ACC112 (cell line): ENCODE measurements around the gene ZKSCAN1.

Experiments used
- H2AFZ ChIP-seq: fragments of 200-600 bp; sonication (generic); one replicate; pipeline ENCODE4 v1.6.0; 2017; ENCODE audit warnings: antibody characterized with exemption, low read length; ENCODE audit not compliant: unreplicated experiment
- H3K27ac ChIP-seq: fragments of 200-600 bp; sonication (generic); 2 replicates; pipeline ENCODE4 v1.5.1; 2014; ENCODE audit warnings: low read depth, mild to moderate bottlenecking, antibody characterized with exemption, low read length, moderate library complexity
- H3K27me3 ChIP-seq: fragments of 200-600 bp; sonication (generic); 2 replicates; pipeline ENCODE4 v1.6.1; 2014; ENCODE audit warnings: mild to moderate bottlenecking, antibody characterized with exemption, low read length, moderate library complexity, mixed read lengths; ENCODE audit not compliant: insufficient read depth
- H3K36me3 ChIP-seq: fragments of 200-600 bp; sonication (generic); 2 replicates; pipeline ENCODE4 v1.6.1; 2016; ENCODE audit warnings: mild to moderate bottlenecking, antibody characterized with exemption, low read length, moderate library complexity, mixed read lengths; ENCODE audit not compliant: insufficient read depth
- H3K4me1 ChIP-seq: fragments of 200-600 bp; sonication (generic); one replicate; pipeline ENCODE4 v1.6.1; 2016; ENCODE audit warnings: low read length, mixed read lengths; ENCODE audit not compliant: insufficient read depth, unreplicated experiment, control insufficient read depth
- H3K4me3 ChIP-seq: fragments of 200-600 bp; sonication (generic); 2 replicates; pipeline ENCODE4 v1.5.1; 2014; ENCODE audit warnings: mild to moderate bottlenecking, low read depth, low read length
- H3K79me2 ChIP-seq: fragments of 200-600 bp; sonication (generic); one replicate; pipeline ENCODE4 v1.6.0; 2016; ENCODE audit warnings: low read length; ENCODE audit not compliant: control insufficient read depth, unreplicated experiment, insufficient read depth

ZKSCAN1 gene

DNA sequence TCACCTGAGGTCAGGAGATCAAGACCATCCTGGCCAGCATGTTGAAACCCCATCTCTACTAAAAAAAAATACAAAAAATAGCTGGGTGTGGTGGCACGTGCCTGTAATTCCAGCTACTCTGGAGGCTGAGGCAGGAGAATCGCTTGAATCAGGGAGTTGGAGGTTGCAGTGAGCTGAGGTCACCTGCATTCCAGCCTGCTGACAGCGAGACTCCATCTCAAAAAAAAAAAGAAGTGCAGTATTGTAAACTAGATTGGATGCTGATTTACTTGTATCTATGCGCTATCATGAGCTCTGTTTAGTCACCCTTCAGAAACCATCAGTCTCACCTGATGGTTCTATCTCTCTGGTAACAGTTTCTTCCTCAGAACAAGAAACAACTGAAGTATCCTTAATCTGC is 48.0 kb downstream of the ZKSCAN1 start:
- H2AFZ ChIP-seq = no peak overlapping the region
- no peak overlapping the region for H3K27ac ChIP-seq
- H3K79me2 ChIP-seq = no peaks in the 10 kb centered on the region
- H3K27me3 ChIP-seq = no peaks in the 10 kb centered on the region
- H3K4me1 ChIP-seq = peaks cover 8% of the 10 kb centered on the region
- peaks cover 49% of the 10 kb centered on the region for H3K36me3 ChIP-seq
- H3K4me3 ChIP-seq = no peak overlapping the region

DNA sequence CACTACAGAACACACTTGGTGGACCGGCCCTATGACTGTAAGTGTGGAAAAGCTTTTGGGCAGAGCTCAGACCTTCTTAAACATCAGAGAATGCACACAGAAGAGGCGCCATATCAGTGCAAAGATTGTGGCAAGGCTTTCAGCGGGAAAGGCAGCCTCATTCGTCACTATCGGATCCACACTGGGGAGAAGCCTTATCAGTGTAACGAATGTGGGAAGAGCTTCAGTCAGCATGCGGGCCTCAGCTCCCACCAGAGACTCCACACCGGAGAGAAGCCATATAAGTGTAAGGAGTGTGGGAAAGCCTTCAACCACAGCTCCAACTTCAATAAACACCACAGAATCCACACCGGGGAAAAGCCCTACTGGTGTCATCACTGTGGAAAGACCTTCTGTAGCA is 48.8 kb downstream of the ZKSCAN1 start:
- Histone ChIP-seq H3K36me3 (peaks cover 46% of the 10 kb centered on the region), H3K4me1 (peaks cover 8% of the 10 kb centered on the region), H3K27me3 (no peaks in the 10 kb centered on the region), H2AFZ (no peak overlapping the region), H3K27ac (no peak overlapping the region), H3K4me3 (no peak overlapping the region), H3K79me2 (no peaks in the 10 kb centered on the region)

DNA sequence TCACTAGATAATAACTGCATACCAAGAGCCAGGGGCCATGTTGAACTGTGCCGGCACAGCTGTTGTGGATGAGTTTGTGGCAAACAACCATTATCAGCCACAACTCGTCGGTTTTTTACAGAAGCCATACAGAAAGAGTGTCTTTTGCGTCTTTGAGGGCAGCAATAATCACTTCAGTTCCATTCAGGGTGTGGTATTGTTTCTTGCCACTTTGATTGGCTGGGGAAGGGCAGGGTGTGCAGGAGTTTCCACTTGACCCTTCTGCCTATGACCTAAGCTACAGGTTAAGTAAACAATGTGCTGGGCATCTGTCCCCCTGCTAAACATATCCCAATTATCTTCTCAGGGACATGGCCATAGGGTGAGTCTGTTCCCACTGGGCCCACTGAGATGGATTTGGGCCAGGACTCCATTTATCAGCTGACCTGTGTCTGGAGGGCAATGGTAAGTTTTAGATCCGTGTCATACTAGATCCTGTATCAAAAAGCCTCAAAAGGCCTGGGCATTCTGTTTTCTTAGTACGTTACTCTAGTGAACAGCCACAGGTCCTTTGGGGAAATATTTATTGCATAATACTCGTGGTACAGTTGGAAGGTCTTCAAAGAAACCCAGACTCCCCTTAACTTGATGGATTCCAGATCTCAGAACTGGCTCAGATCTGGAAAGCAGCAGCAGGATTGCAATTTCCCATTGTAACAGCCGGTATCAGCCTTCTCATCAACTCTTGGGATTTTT is 50.2 kb downstream of the ZKSCAN1 start:
- no peak overlapping the region for H3K4me3 ChIP-seq
- H3K79me2 ChIP-seq = no peaks in the 10 kb centered on the region
- no peak overlapping the region for H2AFZ ChIP-seq
- H3K27ac ChIP-seq = peak overlapping the region; percentile 64
- H3K4me1 ChIP-seq = peaks cover 8% of the 10 kb centered on the region
- H3K36me3 ChIP-seq = peaks cover 54% of the 10 kb centered on the region
- H3K27me3 ChIP-seq = no peaks in the 10 kb centered on the region

DNA sequence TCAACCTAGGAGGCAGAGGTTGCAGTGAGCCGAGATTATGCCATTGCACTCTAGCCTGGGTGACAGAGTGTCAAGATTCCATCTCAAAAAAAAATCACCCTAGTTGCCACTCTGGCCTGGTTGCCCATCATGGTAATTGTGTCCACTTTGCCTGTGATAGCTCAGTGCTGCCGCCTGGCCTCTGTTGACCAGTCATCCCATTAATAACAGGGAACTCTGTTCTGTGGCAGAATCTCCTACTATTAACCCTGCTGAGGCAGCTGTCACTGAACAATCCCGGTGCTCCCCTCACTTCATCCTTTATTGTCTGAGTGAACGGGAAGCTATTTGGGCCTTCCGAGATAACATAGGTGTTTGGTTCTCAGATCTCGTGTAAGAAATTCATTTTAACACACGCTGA is 51.6 kb downstream of the ZKSCAN1 start:
- no peak overlapping the region for H3K27ac ChIP-seq
- H3K79me2 ChIP-seq = no peaks in the 10 kb centered on the region
- H3K36me3 ChIP-seq = peaks cover 59% of the 10 kb centered on the region

DNA sequence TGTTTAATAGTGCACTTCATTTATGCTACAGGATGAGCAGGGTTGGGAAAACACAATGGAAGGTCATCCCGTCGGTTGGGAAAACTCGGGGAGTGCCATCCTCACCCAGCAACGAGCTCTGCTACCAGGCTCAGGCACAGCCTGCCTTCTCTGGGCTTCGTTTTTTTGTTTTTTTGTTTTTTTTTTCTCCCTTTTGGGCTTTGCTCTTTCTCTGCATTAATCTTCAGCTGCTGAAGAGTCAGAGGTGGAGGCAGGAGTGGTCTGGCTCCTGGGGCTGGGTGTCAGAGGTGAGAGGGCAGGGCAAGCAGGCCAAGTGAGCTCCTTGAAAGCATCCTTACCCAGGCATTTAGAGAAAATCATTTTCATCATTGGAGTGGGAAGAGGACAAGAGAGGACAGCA is 54.6 kb downstream of the ZKSCAN1 start:
- Histone ChIP-seq H2AFZ (no peak overlapping the region), H3K27me3 (no peaks in the 10 kb centered on the region), H3K36me3 (peaks cover 72% of the 10 kb centered on the region), H3K4me3 (no peak overlapping the region), H3K4me1 (peaks cover 8% of the 10 kb centered on the region), H3K27ac (no peak overlapping the region), H3K79me2 (no peaks in the 10 kb centered on the region)

More for the DNA sequence above, 51.6 kb downstream of the ZKSCAN1 start:
- Histone ChIP-seq H3K4me3 (no peak overlapping the region), H3K27me3 (no peaks in the 10 kb centered on the region), H2AFZ (no peak overlapping the region), H3K4me1 (peaks cover 8% of the 10 kb centered on the region)

DNA sequence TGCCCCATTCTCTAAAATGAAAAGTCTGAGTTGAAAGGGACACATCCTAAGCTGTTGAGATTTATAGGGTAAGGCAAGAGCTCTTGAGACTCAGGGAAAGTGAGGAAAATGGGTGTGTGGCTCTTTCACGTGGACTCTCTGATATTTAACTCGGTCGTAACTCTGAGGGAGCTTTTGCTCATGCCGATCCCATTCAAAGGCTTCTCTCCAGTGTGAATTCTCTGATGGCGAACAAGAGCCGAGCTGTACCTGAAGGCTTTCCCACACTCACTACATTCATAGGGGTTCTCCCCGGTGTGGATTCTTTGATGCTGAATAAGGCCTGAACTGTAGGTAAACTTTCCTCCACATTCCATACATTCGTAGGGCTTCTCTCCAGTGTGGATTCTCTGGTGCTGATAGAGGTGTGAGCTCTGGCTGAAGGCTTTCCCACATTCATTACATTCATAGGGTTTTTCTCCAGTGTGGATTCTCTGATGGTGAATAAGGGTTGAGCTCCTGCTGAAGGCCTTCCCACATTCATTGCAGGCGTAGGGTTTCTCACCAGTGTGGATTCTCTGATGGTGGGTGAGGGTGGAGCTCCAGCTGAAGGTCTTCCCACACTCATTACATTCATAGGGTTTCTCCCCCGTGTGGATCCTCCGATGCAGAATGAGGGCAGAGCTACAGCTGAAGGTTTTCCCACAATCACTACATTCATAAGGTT is 55.8 kb downstream of the ZKSCAN1 start:
- Histone ChIP-seq H3K79me2 (no peaks in the 10 kb centered on the region), H3K27me3 (no peaks in the 10 kb centered on the region), H3K4me1 (no peaks in the 10 kb centered on the region), H3K36me3 (peaks cover 84% of the 10 kb centered on the region), H2AFZ (no peak overlapping the region), H3K27ac (no peak overlapping the region), H3K4me3 (peak overlapping the region; percentile 16; the same call in 1 of the 2 replicates)

DNA sequence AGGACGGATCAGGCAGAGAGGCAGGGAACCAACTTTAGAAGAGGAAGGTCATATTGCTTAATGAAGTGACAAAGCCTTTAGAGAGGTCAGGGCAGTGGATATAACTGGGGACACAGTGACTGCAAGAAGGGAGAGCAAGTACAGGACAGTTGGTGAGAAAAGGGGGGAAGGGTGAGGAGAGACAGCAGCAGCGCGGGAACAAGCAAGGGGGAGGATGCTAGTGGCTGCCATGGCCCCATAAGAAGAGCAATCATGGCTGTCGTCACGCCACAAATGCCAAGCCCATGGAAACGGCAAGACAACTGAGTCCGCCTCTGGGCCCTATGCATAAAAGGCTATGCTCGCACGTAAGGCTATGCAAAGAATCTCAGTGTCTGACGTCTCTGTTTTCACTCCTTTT is 57.1 kb downstream of the ZKSCAN1 start:
- H3K36me3 ChIP-seq = peaks cover 94% of the 10 kb centered on the region
- H3K79me2 ChIP-seq = peaks cover 9% of the 10 kb centered on the region
- no peak overlapping the region for H2AFZ ChIP-seq
- no peaks in the 10 kb centered on the region for H3K4me1 ChIP-seq
- H3K27me3 ChIP-seq = no peaks in the 10 kb centered on the region
- H3K27ac ChIP-seq = no peak overlapping the region
- no peak overlapping the region for H3K4me3 ChIP-seq

DNA sequence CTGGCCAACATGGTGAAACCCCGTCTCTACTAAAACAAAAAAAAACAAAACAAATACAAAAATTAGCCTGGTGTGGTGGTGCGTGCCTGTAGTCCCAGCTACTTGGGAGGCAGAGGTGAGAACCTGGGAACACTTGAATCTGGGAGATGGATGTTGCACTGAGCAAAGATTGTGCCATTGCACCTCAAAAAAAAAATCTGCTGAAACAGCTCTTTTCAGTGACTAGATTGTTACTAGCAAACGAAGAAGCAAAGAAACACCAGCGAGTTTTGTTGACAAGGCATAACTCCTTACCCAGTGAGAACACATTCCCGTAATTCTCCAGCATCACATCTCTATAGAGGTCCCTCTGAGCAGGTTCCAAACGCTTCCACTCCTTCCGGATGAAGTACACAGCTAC is 59.4 kb downstream of the ZKSCAN1 start:
- no peak overlapping the region for H2AFZ ChIP-seq
- H3K4me1 ChIP-seq = no peaks in the 10 kb centered on the region
- H3K36me3 ChIP-seq = peaks cover 81% of the 10 kb centered on the region
- no peak overlapping the region for H3K27ac ChIP-seq
- H3K4me3 ChIP-seq = no peak overlapping the region
- peaks cover 30% of the 10 kb centered on the region for H3K79me2 ChIP-seq
- no peaks in the 10 kb centered on the region for H3K27me3 ChIP-seq

DNA sequence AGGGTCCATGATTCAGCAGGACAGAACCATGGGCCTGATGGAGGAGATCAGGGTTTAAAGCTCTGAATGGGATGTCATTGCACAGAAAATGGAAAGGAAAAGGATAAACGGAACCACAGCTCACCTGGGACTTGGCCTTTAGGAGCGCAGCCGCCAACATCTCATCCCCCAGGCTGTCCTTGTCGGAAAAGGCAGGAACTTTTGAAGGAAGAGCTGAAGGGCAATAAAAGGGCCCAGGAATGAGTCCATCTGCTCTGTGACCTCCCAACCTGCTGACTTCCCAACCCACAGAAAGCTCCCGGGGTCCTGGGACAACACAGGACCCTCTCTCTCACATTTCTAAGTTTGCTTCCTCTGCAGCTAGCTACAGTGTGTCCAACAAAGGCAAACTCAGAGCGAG is 60.0 kb downstream of the ZKSCAN1 start:
- H2AFZ ChIP-seq = no peak overlapping the region
- no peak overlapping the region for H3K27ac ChIP-seq
- no peaks in the 10 kb centered on the region for H3K27me3 ChIP-seq
- H3K36me3 ChIP-seq = peaks cover 75% of the 10 kb centered on the region
- no peak overlapping the region for H3K4me3 ChIP-seq
- H3K4me1 ChIP-seq = peaks cover 4% of the 10 kb centered on the region
- H3K79me2 ChIP-seq = peaks cover 36% of the 10 kb centered on the region

DNA sequence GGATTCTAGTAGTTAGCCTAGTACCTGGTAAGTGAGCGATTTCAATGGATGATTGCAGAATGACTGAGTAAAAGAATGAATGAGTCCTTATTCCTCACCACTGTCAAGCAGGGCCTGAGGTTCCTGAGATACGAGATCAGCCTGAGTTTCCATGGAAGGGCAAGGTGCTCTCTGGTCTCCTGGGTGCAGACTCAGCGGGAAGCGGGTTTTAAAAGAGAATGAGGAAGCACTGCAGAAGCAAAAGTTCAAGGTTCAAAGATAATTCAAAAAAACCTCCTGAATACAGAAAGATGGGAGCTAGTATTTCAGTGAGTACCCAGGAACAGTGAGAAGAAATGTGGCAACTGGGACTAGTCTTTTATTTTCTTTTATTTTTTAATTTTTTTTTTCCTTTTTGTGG is 61.8 kb downstream of the ZKSCAN1 start:
- H3K4me1 ChIP-seq = peaks cover 4% of the 10 kb centered on the region
- H3K36me3 ChIP-seq = peaks cover 57% of the 10 kb centered on the region
- H3K27ac ChIP-seq = no peak overlapping the region

DNA sequence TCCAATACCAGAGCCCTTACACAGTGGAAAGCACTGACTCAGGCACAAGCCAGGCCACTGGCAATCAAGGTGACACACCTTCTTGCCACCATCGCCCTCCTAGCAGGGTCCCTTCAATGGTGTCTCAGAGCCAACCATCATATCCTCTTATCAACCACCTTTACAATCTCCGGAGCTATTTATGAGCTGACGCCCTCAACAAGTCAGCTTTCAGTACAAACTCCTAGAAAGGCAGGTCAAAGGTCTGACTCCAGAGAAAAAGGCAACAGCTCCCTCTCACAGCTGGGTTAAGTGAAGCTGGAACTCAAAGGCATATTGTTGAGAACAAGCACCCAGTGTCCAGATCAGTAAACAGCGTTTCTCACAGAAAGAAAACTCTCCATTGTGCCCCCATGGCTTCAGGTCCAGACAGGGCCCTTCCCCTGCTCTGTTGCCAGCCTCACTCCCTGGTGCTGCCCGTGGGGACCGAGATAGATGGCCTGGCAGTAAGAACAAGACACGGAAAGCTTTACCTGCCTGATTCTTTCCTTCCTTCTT is 63.7 kb downstream of the ZKSCAN1 start:
- Histone ChIP-seq H3K27me3 (no peaks in the 10 kb centered on the region), H2AFZ (no peak overlapping the region), H3K4me3 (no peak overlapping the region), H3K36me3 (peaks cover 38% of the 10 kb centered on the region), H3K79me2 (peaks cover 47% of the 10 kb centered on the region), H3K4me1 (peaks cover 4% of the 10 kb centered on the region), H3K27ac (no peak overlapping the region)

More for the DNA sequence above, 61.8 kb downstream of the ZKSCAN1 start:
- H2AFZ ChIP-seq = no peak overlapping the region
- H3K4me3 ChIP-seq = no peak overlapping the region
- peaks cover 47% of the 10 kb centered on the region for H3K79me2 ChIP-seq
- H3K27me3 ChIP-seq = no peaks in the 10 kb centered on the region
